ENCODE data around the gene TMEM106B. TPM values are rescaled to one million over a fixed set of nuclear protein-coding genes. Genes with fewer than 3 reads are reported as not detected.
A peak's percentile ranks its signal among the peaks of the same experiment; 100 is the strongest.

Gene TMEM106B
- total and polyA plus RNA-seq, 2 donors from 2014 or later = 21.1 to 50.2 TPM

DNA sequence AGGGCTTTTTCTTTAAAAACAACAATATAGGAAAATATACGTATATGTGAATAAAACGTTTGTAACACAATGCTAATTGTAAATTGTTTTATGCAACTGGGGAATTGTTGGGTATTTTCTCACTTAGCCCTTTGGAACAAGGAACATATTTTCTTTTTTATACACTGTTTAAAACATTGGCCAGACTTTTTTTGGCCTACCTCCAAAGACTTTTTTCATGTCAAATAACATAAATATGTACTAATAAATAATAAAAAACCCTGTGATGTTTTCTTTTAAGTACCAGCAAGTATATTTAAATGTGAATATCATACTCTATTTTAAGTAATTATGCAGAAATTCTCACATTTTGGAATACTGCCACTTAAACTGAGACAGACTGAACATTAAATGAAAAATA, 15.7 kb downstream of the TMEM106B start:
- no peak for FAIRE-seq

DNA sequence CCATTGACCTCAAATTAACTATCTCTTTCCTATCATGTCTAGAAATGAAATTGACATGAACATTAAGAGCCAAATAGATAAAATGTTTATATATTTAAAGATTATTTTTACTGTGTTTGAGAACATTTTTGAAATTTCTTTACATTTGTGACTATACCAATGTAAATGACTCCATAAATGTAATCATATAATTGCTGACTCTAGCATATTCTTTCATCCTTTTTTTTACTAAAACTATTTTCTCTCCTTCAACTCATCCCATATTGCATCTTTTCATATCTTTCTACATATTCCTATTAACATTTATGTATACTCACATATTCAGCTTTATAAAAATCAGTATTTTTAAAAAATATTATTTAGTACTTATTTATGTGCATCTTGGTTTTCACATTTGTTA, 16.9 kb downstream of the TMEM106B start:
- H3K36me3 ChIP-seq (ENCODE audit: control insufficient read depth in 2 of 3, insufficient read depth in 3 of 3, low read length in 3 of 3) = peaks cover 0 to 28% (median 8%) of the 10 kb centered on the region in 3 donors
- no peak overlapping the region for H3K9ac ChIP-seq (ENCODE audit: low read length in 3 of 3)
- H3K4me3 ChIP-seq (ENCODE audit: low read length in 3 of 3) = no peak overlapping the region
- TF ChIP-seq, protein P1, sequence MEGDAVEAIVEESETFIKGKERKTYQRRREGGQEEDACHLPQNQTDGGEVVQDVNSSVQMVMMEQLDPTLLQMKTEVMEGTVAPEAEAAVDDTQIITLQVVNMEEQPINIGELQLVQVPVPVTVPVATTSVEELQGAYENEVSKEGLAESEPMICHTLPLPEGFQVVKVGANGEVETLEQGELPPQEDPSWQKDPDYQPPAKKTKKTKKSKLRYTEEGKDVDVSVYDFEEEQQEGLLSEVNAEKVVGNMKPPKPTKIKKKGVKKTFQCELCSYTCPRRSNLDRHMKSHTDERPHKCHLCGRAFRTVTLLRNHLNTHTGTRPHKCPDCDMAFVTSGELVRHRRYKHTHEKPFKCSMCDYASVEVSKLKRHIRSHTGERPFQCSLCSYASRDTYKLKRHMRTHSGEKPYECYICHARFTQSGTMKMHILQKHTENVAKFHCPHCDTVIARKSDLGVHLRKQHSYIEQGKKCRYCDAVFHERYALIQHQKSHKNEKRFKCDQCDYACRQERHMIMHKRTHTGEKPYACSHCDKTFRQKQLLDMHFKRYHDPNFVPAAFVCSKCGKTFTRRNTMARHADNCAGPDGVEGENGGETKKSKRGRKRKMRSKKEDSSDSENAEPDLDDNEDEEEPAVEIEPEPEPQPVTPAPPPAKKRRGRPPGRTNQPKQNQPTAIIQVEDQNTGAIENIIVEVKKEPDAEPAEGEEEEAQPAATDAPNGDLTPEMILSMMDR (IDR thresholded peaks at IDR 0.05; ENCODE audit: borderline replicate concordance, extremely low read depth, insufficient read depth) = no peak
- H3K4me1 ChIP-seq (ENCODE audit: control insufficient read depth in 2 of 3, insufficient read depth in 2 of 3, low read depth in 1 of 3, low read length in 3 of 3) = no peaks in the 10 kb centered on the region
- DNase-seq (no peak), FAIRE-seq (peak; percentile 60)
- no peak overlapping the region for H3K27ac ChIP-seq (ENCODE audit: low read depth in 2 of 2, low read length in 2 of 2)
- H3K9me3 ChIP-seq (ENCODE audit: control insufficient read depth in 2 of 3, insufficient read depth in 1 of 3, low read length in 3 of 3) = no peaks in the 10 kb centered on the region
- intact Hi-C loops (cut with DNase I) = no loop called here
- H3K27me3 ChIP-seq (ENCODE audit: control insufficient read depth, insufficient read depth, low read length) = no peaks in the 10 kb centered on the region

More for the DNA sequence above, 15.7 kb downstream of the TMEM106B start:
- Histone ChIP-seq H3K4me3 (ENCODE audit: low read length in 3 of 3) (no peak overlapping the region), H3K27me3 (ENCODE audit: control insufficient read depth, insufficient read depth, low read length) (no peaks in the 10 kb centered on the region), H3K36me3 (ENCODE audit: control insufficient read depth in 2 of 3, insufficient read depth in 3 of 3, low read length in 3 of 3) (peaks cover 0 to 18% (median 12%) of the 10 kb centered on the region in 3 donors), H3K9me3 (ENCODE audit: control insufficient read depth in 2 of 3, insufficient read depth in 1 of 3, low read length in 3 of 3) (no peaks in the 10 kb centered on the region), H3K4me1 (ENCODE audit: control insufficient read depth in 2 of 3, insufficient read depth in 2 of 3, low read depth in 1 of 3, low read length in 3 of 3) (no peaks in the 10 kb centered on the region), H3K27ac (ENCODE audit: low read depth in 2 of 2, low read length in 2 of 2) (no peak overlapping the region), H3K9ac (ENCODE audit: low read length in 3 of 3) (no peak overlapping the region)
- intact Hi-C loops (cut with DNase I) = no loop called here
- peak in 2 of 5 donors; percentile 3 to 37 for DNase-seq
- TF ChIP-seq, protein P1 (IDR thresholded peaks at IDR 0.05; ENCODE audit: borderline replicate concordance, extremely low read depth, insufficient read depth) = no peak

DNA sequence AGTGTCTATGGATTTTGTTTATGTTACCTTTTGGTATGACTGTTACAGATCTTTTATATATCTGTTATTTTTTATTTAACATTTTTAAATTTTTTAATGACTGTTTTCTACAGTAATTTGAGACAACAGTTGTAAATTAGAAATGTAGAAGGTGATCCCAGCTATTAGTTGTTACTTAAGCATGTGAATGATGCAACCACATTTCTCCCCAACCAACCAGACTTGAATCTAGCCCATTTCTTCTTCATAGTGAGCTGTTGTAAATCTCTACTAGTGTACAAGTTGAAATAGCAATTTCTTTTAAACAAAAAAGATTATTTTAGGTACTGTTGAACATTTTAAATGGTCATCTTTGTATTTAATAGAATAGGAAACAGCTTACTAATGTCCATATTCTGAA, 18.0 kb downstream of the TMEM106B start:
- no peaks in the 10 kb centered on the region for H3K4me1 ChIP-seq (ENCODE audit: control insufficient read depth in 2 of 3, insufficient read depth in 2 of 3, low read depth in 1 of 3, low read length in 3 of 3)
- intact Hi-C loops (cut with DNase I) = no loop called here
- H3K9me3 ChIP-seq (ENCODE audit: control insufficient read depth in 2 of 3, insufficient read depth in 1 of 3, low read length in 3 of 3) = no peaks in the 10 kb centered on the region
- H3K9ac ChIP-seq (ENCODE audit: low read length in 3 of 3) = no peak overlapping the region
- no peak overlapping the region for H3K4me3 ChIP-seq (ENCODE audit: low read length in 3 of 3)
- TF ChIP-seq, protein P1 (IDR thresholded peaks at IDR 0.05; ENCODE audit: borderline replicate concordance, extremely low read depth, insufficient read depth) = no peak
- DNase-seq = no peak
- peaks cover 0 to 26% (median 8%) of the 10 kb centered on the region in 3 donors for H3K36me3 ChIP-seq (ENCODE audit: control insufficient read depth in 2 of 3, insufficient read depth in 3 of 3, low read length in 3 of 3)
- no peak for FAIRE-seq
- no peak overlapping the region for H3K27ac ChIP-seq (ENCODE audit: low read depth in 2 of 2, low read length in 2 of 2)
- no peaks in the 10 kb centered on the region for H3K27me3 ChIP-seq (ENCODE audit: control insufficient read depth, insufficient read depth, low read length)

DNA sequence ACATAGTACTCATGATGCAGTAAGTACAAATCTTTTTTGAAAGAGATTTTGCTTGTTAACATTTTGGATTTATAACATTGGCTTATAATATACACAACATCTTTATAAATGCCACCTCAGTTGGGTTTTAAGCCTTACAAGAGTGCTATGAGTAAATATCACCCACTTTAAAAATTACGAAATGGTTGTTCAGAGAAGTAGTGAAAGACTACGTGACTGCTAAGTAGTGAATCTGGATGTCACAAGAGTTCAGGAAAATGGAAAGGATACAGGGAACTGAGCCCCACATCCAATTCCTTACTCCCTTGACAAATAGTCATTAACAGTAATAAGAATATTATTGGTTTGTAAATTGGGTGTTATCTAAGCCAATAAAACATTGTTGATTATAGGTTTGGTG, 20.0 kb downstream of the TMEM106B start:
- DNase-seq (no peak), FAIRE-seq (no peak)
- Histone ChIP-seq H3K27ac (ENCODE audit: low read depth in 2 of 2, low read length in 2 of 2) (no peak overlapping the region), H3K4me3 (ENCODE audit: low read length in 3 of 3) (no peak overlapping the region), H3K4me1 (ENCODE audit: control insufficient read depth in 2 of 3, insufficient read depth in 2 of 3, low read depth in 1 of 3, low read length in 3 of 3) (no peaks in the 10 kb centered on the region), H3K36me3 (ENCODE audit: control insufficient read depth in 2 of 3, insufficient read depth in 3 of 3, low read length in 3 of 3) (peaks cover 0 to 19% (median 8%) of the 10 kb centered on the region in 3 donors), H3K9ac (ENCODE audit: low read length in 3 of 3) (no peak overlapping the region), H3K9me3 (ENCODE audit: control insufficient read depth in 2 of 3, insufficient read depth in 1 of 3, low read length in 3 of 3) (no peaks in the 10 kb centered on the region), H3K27me3 (ENCODE audit: control insufficient read depth, insufficient read depth, low read length) (no peaks in the 10 kb centered on the region)
- intact Hi-C loops (cut with DNase I) = no loop called here
- TF ChIP-seq, protein P1 (IDR thresholded peaks at IDR 0.05; ENCODE audit: borderline replicate concordance, extremely low read depth, insufficient read depth) = no peak

Measured in kidney (tissue), 14 donors.